ENCODE results near the gene APPL1.
"Not testable (repeated sequence)": the region's sequence is repeated elsewhere in the genome, so short reads cannot be mapped to it uniquely, and the experiment has no call there.

APPL1 gene

GRCh38 chr3:57274845-57275244 lies 47.3 kb downstream of the APPL1 start:
- DNase-seq, result no peak

- DNase-seq, result no peak
Observed at GRCh38 chr3:57275393-57275792, 47.9 kb downstream of the APPL1 start.

GRCh38 chr3:57278237-57278636 lies 50.7 kb downstream of the APPL1 start:
- DNase-seq, result no peak

GRCh38 chr3:57279685-57280084 lies 52.2 kb downstream of the APPL1 start:
- DNase-seq, result no peak

- no peak for DNase-seq
Observed at GRCh38 chr3:57281715-57282114, 54.2 kb downstream of the APPL1 start.

- no peak for DNase-seq
Observed at GRCh38 chr3:57283334-57283733, 55.8 kb downstream of the APPL1 start.

- no peak for DNase-seq
Observed at GRCh38 chr3:57287205-57287604, 59.7 kb downstream of the APPL1 start.

GRCh38 chr3:57288403-57288802 lies 60.9 kb downstream of the APPL1 start:
- no peak for DNase-seq

- no peak for DNase-seq
Observed at GRCh38 chr3:57292159-57292896, 64.8 kb downstream of the APPL1 start, which contains the start of gene ASB14. Gene ASB14 (minus strand): TSS chr3:57292685. CDS start chr3:57292033, 652 bp downstream.

GRCh38 chr3:57292897-57293526 lies 65.5 kb downstream of the APPL1 start:
- no peak for DNase-seq

GRCh38 chr3:57298041-57298440 lies 70.5 kb downstream of the APPL1 start:
- no peak for DNase-seq

- DNase-seq, result not testable (repeated sequence)
Observed at GRCh38 chr3:57303520-57303919, 76.0 kb downstream of the APPL1 start.

- no peak for DNase-seq
Observed at GRCh38 chr3:57309769-57310360, 82.3 kb downstream of the APPL1 start.

- DNase-seq, result no peak
Observed at GRCh38 chr3:57314204-57314603, 86.7 kb downstream of the APPL1 start.
